B cell (primary cell): ENCODE data around the gene LVRN. TPM values are rescaled to one million over a fixed set of nuclear protein-coding genes. Genes with fewer than 3 reads are reported as not detected.

ENCODE experiments used
- ATAC-seq: fragments of 200-7000 bp; cut with Tn5 transposase; one replicate; pipeline ENCODE4 v1.10.0; 2021; ENCODE audit warnings: low read depth, mild to moderate bottlenecking, moderate number of reproducible peaks, moderate library complexity
- CTCF ChIA-PET: fragments of 350-600 bp; sonication (Branson Sonifier 250); formaldehyde crosslinking; loops from one replicate; lab custom pipeline; 2021; ENCODE audit warnings: antibody characterized with exemption, inconsistent platforms; lab: Charles Lee
- POLR2A ChIA-PET: fragments of 350-600 bp; sonication (Branson Sonifier 250); formaldehyde crosslinking; loops from one replicate; lab custom pipeline; 2021; ENCODE audit warnings: antibody characterized with exemption; lab: Charles Lee
- DNase-seq: peaks from one replicate; pipeline ENCODE4 v3.0.0; 2013
- H2AFZ ChIP-seq: 2 replicates; pipeline ENCODE4 v1.6.1; 2012; ENCODE audit warnings: mild to moderate bottlenecking, low read depth, low read length; ENCODE audit not compliant: insufficient read depth, poor library complexity, severe bottlenecking
- H3K27ac ChIP-seq, 2 donors: 1 replicate in 1 of 2; 2 replicates in 1 of 2; pipeline ENCODE4 v1.5.1; 2012 to 2013; ENCODE audit warnings: low read length in 2 of 2, mild to moderate bottlenecking in 2 of 2, moderate library complexity in 1 of 2
- H3K27me3 ChIP-seq, 4 experiments: fragments of 200-600 bp in 1 of 4; sonication (generic) in 1 of 4; replicated peaks in 1 of 4; 1 replicate in 2 of 4; 2 replicates in 2 of 4; pipeline versions ENCODE4 v1.6.1 to v1.7.0; 2013 to 2016; ENCODE audit warnings: low read length in 3 of 4, mild to moderate bottlenecking in 2 of 4, mixed read lengths in 1 of 4, moderate library complexity in 1 of 4; ENCODE audit not compliant: insufficient read depth in 4 of 4, control insufficient read depth in 3 of 4; ENCODE audit errors: control extremely low read depth in 1 of 4
- H3K36me3 ChIP-seq, 2 experiments: replicated peaks in 1 of 2; 1 replicate in 1 of 2; 2 replicates in 1 of 2; pipeline versions ENCODE4 v1.6.1 to v1.7.1; 2013; ENCODE audit warnings: low read length in 1 of 2; ENCODE audit not compliant: insufficient read depth in 2 of 2, control insufficient read depth in 1 of 2; ENCODE audit errors: control extremely low read depth in 1 of 2, extremely low read depth in 1 of 2
- H3K4me1 ChIP-seq, 2 donors: fragments of 200-600 bp in 1 of 2; sonication (generic) in 1 of 2; 1 replicate in 1 of 2; 2 replicates in 1 of 2; pipeline versions ENCODE4 v1.5.1 to v1.6.1; 2013 to 2017; ENCODE audit warnings: low read length in 2 of 2; ENCODE audit not compliant: control insufficient read depth in 2 of 2, insufficient read depth in 2 of 2
- H3K4me2 ChIP-seq: replicated peaks from 2 replicates; pipeline ENCODE3; 2012; ENCODE audit warnings: mild to moderate bottlenecking, low read depth, low read length; ENCODE audit not compliant: poor library complexity, severe bottlenecking
- H3K4me3 ChIP-seq, 5 experiments: fragments of 200-600 bp in 1 of 5; sonication (generic) in 1 of 5; 1 replicate in 3 of 5; 2 replicates in 2 of 5; pipeline versions ENCODE4 v1.5.1 to v1.7.0; 2011 to 2016; ENCODE audit warnings: low read length in 4 of 5, mild to moderate bottlenecking in 4 of 5, low read depth in 2 of 5, control low read depth in 1 of 5, moderate library complexity in 1 of 5; ENCODE audit not compliant: insufficient read depth in 1 of 5; ENCODE audit errors: control extremely low read depth in 1 of 5, extremely low read depth in 1 of 5
- H3K79me2 ChIP-seq: fragments of 200-600 bp; sonication (generic); one replicate; pipeline ENCODE4 v1.6.0; 2016; ENCODE audit warnings: low read length; ENCODE audit not compliant: control insufficient read depth, insufficient read depth
- H3K9ac ChIP-seq: fragments of 200-600 bp; sonication (generic); 2 replicates; pipeline ENCODE4 v1.6.1; 2017; ENCODE audit warnings: mild to moderate bottlenecking, low read length, moderate library complexity
- H3K9me3 ChIP-seq, 3 donors: one replicate each; pipeline versions ENCODE4 v1.6.1 to v1.7.1; 2013; ENCODE audit warnings: low read length in 2 of 3; ENCODE audit not compliant: control insufficient read depth in 2 of 3, insufficient read depth in 1 of 3; ENCODE audit errors: control extremely low read depth in 1 of 3
- H4K20me1 ChIP-seq: 2 replicates; pipeline ENCODE4 v1.6.0; 2012; ENCODE audit warnings: mild to moderate bottlenecking, low read length; ENCODE audit not compliant: insufficient read depth, control insufficient read depth, poor library complexity, severe bottlenecking
- H3K27ac Mint-ChIP-seq: one replicate; pipeline ENCODE4 v1.8.0; 2021; ENCODE audit warnings: mixed read lengths
- H3K27me3 Mint-ChIP-seq: one replicate; pipeline ENCODE4 v1.8.0; 2021; ENCODE audit warnings: mixed read lengths
- H3K4me1 Mint-ChIP-seq: one replicate; pipeline ENCODE4 v1.8.0; 2021; ENCODE audit warnings: mixed read lengths
- H3K4me3 Mint-ChIP-seq: one replicate; pipeline ENCODE4 v1.8.0; 2021; ENCODE audit warnings: mixed read lengths
- H3K9me3 Mint-ChIP-seq: one replicate; pipeline ENCODE4 v1.8.0; 2022; ENCODE audit warnings: mixed read lengths; ENCODE audit not compliant: insufficient read depth
- CTCF ChIP-seq: fragments of 200-600 bp; IDR thresholded peaks from one replicate; pipeline ENCODE4 v1.8.0; 2022; ENCODE audit warnings: antibody characterized with exemption, mild to moderate bottlenecking
- EZH2 ChIP-seq: IDR thresholded peaks from 2 replicates; pipeline ENCODE4 v1.6.1; 2012; ENCODE audit warnings: borderline replicate concordance, low read depth, mild to moderate bottlenecking, moderate library complexity, low read length; ENCODE audit not compliant: insufficient read depth, poor library complexity, severe bottlenecking
- WGBS: methylation state at CpG from one replicate; pipeline ENCODE4 v1.1.5; 2013; ENCODE audit warnings: missing lambda C conversion rate; ENCODE audit not compliant: insufficient coverage; 5-methylcytosine and 5-hydroxymethylcytosine counted together
- intact Hi-C: fragments of 100-400 bp; cut with micrococcal nuclease; formaldehyde crosslinking; loops from one replicate; pipeline ENCODE4 v1.10.0; 2022
- polyA plus RNA-seq: library from polyadenylated mRNA; depleted of rRNA; stranded (reverse); fragments of >200 nt; gene quantifications from 2 replicates; pipeline ENCODE4 v1.2.3, GENCODE V29; 2012
- total RNA-seq, 2 donors: library from RNA; stranded (reverse); fragments of 120-200 nt in 1 of 2; gene quantifications; 1 replicate in 1 of 2; 2 replicates in 1 of 2; pipeline versions ENCODE4 v1.2.3 to v1.2.4, GENCODE V29; 2013 to 2022

The LVRN gene
- total and polyA plus RNA-seq, 2 donors (not counting 1 experiment from before 2014, with no cell fraction given): not detected

- no peaks in the 10 kb centered on the region for H3K79me2 ChIP-seq
- ChIA-PET POLR2A (no interaction called here), CTCF (no interaction called here)
- H4K20me1 ChIP-seq: no peaks in the 10 kb centered on the region
- no peak for DNase-seq
- no peaks in the 10 kb centered on the region for H3K27me3 ChIP-seq
- H3K9ac ChIP-seq: no peak overlapping the region
- no peak overlapping the region for H3K4me2 ChIP-seq
- H3K4me3 ChIP-seq: no peak overlapping the region
- no peaks in the 10 kb centered on the region for H3K36me3 ChIP-seq
- WGBS: 94% methylated on average over 3 of the region's 10 CpGs
- no peaks in the 10 kb centered on the region for H3K4me1 ChIP-seq
- H3K27ac ChIP-seq: no peak overlapping the region
- TF ChIP-seq EZH2 (no peak), CTCF (no peak)
- Mint-ChIP-seq H3K27me3 (peaks cover 2% of the 10 kb centered on the region), H3K4me3 (no peak overlapping the region), H3K9me3 (no peaks in the 10 kb centered on the region), H3K27ac (no peak overlapping the region), H3K4me1 (no peaks in the 10 kb centered on the region)
- no peaks in the 10 kb centered on the region for H3K9me3 ChIP-seq
- intact Hi-C loops: no loop called here
- H2AFZ ChIP-seq: no peak overlapping the region
- ATAC-seq: no peak
These were observed 23.8 kb downstream of the LVRN start for GRCh38 chr5:115985802-115986757.

GRCh38 chr5:115988002-115988401 lies 25.7 kb downstream of the LVRN start:
- Mint-ChIP-seq H3K27me3 (peaks cover 14% of the 10 kb centered on the region), H3K9me3 (no peaks in the 10 kb centered on the region), H3K27ac (no peak overlapping the region), H3K4me3 (no peak overlapping the region), H3K4me1 (no peaks in the 10 kb centered on the region)
- ChIA-PET POLR2A (no interaction called here), CTCF (no interaction called here)
- no peak overlapping the region for H3K9ac ChIP-seq
- DNase-seq (no peak), ATAC-seq (no peak)
- H3K9me3 ChIP-seq: no peaks in the 10 kb centered on the region
- H3K4me1 ChIP-seq: no peaks in the 10 kb centered on the region
- TF ChIP-seq CTCF: no peak
- no peak for TF ChIP-seq EZH2
- no peak overlapping the region for H2AFZ ChIP-seq
- H3K4me3 ChIP-seq: no peak overlapping the region
- no peak overlapping the region for H3K4me2 ChIP-seq
- no peaks in the 10 kb centered on the region for H3K27me3 ChIP-seq
- H3K79me2 ChIP-seq: no peaks in the 10 kb centered on the region
- intact Hi-C loops: no loop called here
- no peaks in the 10 kb centered on the region for H3K36me3 ChIP-seq
- H3K27ac ChIP-seq: no peak overlapping the region
- WGBS: no CpG with 5 or more reads among the region's 2 CpGs
- H4K20me1 ChIP-seq: no peaks in the 10 kb centered on the region
